Stomach smooth muscle (tissue), 2 donors: ENCODE results near the gene SUPT16H.
A peak's percentile ranks its signal among the peaks of the same experiment; 100 is the strongest.
"Not testable (repeated sequence)": the region's sequence is repeated elsewhere in the genome, so short reads cannot be mapped to it uniquely, and the experiment has no call there.

Experiments used
- H3K27ac ChIP-seq: one replicate; pipeline ENCODE4 v1.7.0; 2013; ENCODE audit warnings: mild to moderate bottlenecking, low read length, inconsistent platforms
- H3K27me3 ChIP-seq, 2 donors: one replicate each; pipeline ENCODE4 v1.7.0; 2013; ENCODE audit warnings: low read length in 2 of 2; ENCODE audit not compliant: insufficient read depth in 2 of 2, control insufficient read depth in 1 of 2
- H3K36me3 ChIP-seq, 2 donors: one replicate each; pipeline ENCODE4 v1.7.0; 2013; ENCODE audit warnings: low read length in 2 of 2; ENCODE audit not compliant: control insufficient read depth in 2 of 2, insufficient read depth in 2 of 2
- H3K4me1 ChIP-seq: one replicate; pipeline ENCODE4 v1.7.0; 2013; ENCODE audit warnings: low read length; ENCODE audit not compliant: control insufficient read depth, insufficient read depth
- H3K4me3 ChIP-seq, 2 donors: one replicate each; pipeline ENCODE4 v1.7.0; 2013; ENCODE audit warnings: low read length in 2 of 2
- H3K9ac ChIP-seq, 2 donors: one replicate each; pipeline ENCODE4 v1.7.0; 2013; ENCODE audit warnings: low read length in 2 of 2, mild to moderate bottlenecking in 1 of 2
- H3K9me3 ChIP-seq, 2 donors: one replicate each; pipeline ENCODE4 v1.7.0; 2013; ENCODE audit warnings: low read length in 2 of 2; ENCODE audit not compliant: control insufficient read depth in 2 of 2
- donor health status: healthy.
- donor health status: Pancreatic carcinoma.

Gene SUPT16H

GRCh38 chr14:21398901-21399300 lies 15.1 kb upstream of the SUPT16H start:
- Histone ChIP-seq H3K27me3 (no peaks in the 10 kb centered on the region), H3K9me3 (no peaks in the 10 kb centered on the region), H3K9ac (no peak overlapping the region), H3K4me1 (no peaks in the 10 kb centered on the region), H3K36me3 (peaks cover 79 to 80% of the 10 kb centered on the region in 2 donors), H3K4me3 (no peak overlapping the region), H3K27ac (no peak overlapping the region)

GRCh38 chr14:21395450-21395849 lies 11.6 kb upstream of the SUPT16H start:
- no peaks in the 10 kb centered on the region for H3K9me3 ChIP-seq
- no peak overlapping the region for H3K27ac ChIP-seq
- H3K4me1 ChIP-seq: no peaks in the 10 kb centered on the region
- no peaks in the 10 kb centered on the region for H3K27me3 ChIP-seq
- peaks cover 74 to 82% of the 10 kb centered on the region in 2 donors for H3K36me3 ChIP-seq
- no peak overlapping the region for H3K9ac ChIP-seq
- H3K4me3 ChIP-seq: no peak overlapping the region

GRCh38 chr14:21385188-21385904 lies 1.5 kb upstream of the SUPT16H start:
- Histone ChIP-seq H3K4me3 (no peak overlapping the region), H3K27me3 (no peaks in the 10 kb centered on the region), H3K27ac (peak overlapping the region; percentile 91), H3K36me3 (peaks cover 8 to 19% of the 10 kb centered on the region in 2 donors), H3K9ac (no peak overlapping the region), H3K4me1 (peaks cover 12% of the 10 kb centered on the region), H3K9me3 (no peaks in the 10 kb centered on the region)

GRCh38 chr14:21384494-21384851 lies 654 bp upstream of the SUPT16H start:
- Histone ChIP-seq H3K9me3 (no peaks in the 10 kb centered on the region), H3K4me1 (peaks cover 12% of the 10 kb centered on the region), H3K9ac (peak overlapping the region; percentile 93 to 97), H3K27me3 (no peaks in the 10 kb centered on the region), H3K4me3 (peak overlapping the region; percentile 86 to 98), H3K27ac (peak overlapping the region; percentile 91), H3K36me3 (peaks cover 8 to 13% of the 10 kb centered on the region in 2 donors)

GRCh38 chr14:21382886-21383847 lies 652 bp downstream of the SUPT16H start:
- H3K9me3 ChIP-seq: no peaks in the 10 kb centered on the region
- H3K9ac ChIP-seq: peak overlapping the region; percentile 93 to 97
- peak overlapping the region; percentile 91 for H3K27ac ChIP-seq
- H3K36me3 ChIP-seq: peaks cover 8 to 9% of the 10 kb centered on the region in 2 donors
- no peaks in the 10 kb centered on the region for H3K27me3 ChIP-seq
- H3K4me3 ChIP-seq: peak overlapping the region; percentile 86 to 98
- H3K4me1 ChIP-seq: peaks cover 12% of the 10 kb centered on the region

GRCh38 chr14:21382095-21382494 lies 1.7 kb downstream of the SUPT16H start:
- Histone ChIP-seq H3K4me3 (no peak overlapping the region), H3K9me3 (no peaks in the 10 kb centered on the region), H3K9ac (no peak overlapping the region), H3K4me1 (peaks cover 12% of the 10 kb centered on the region), H3K36me3 (peaks cover 7 to 8% of the 10 kb centered on the region in 2 donors), H3K27ac (no peak overlapping the region), H3K27me3 (no peaks in the 10 kb centered on the region)

- Histone ChIP-seq H3K4me3 (no peak overlapping the region), H3K27ac (no peak overlapping the region), H3K27me3 (no peaks in the 10 kb centered on the region), H3K9ac (no peak overlapping the region), H3K4me1 (peaks cover 8% of the 10 kb centered on the region), H3K36me3 (no peaks in the 10 kb centered on the region), H3K9me3 (no peaks in the 10 kb centered on the region)
These were observed 4.5 kb downstream of the SUPT16H start for GRCh38 chr14:21379338-21379737.

GRCh38 chr14:21373980-21374379 lies 9.8 kb downstream of the SUPT16H start:
- Histone ChIP-seq H3K27ac (no peak overlapping the region), H3K27me3 (no peaks in the 10 kb centered on the region), H3K36me3 (peaks cover 9 to 20% of the 10 kb centered on the region in 2 donors), H3K9me3 (no peaks in the 10 kb centered on the region), H3K4me3 (no peak overlapping the region), H3K9ac (no peak overlapping the region), H3K4me1 (no peaks in the 10 kb centered on the region)

GRCh38 chr14:21372814-21373213 lies 11.0 kb downstream of the SUPT16H start:
- H3K9ac ChIP-seq, H3K4me1 ChIP-seq, H3K4me3 ChIP-seq, H3K9me3 ChIP-seq, H3K27me3 ChIP-seq, H3K27ac ChIP-seq: not testable (repeated sequence)
- H3K36me3 ChIP-seq: peaks cover 20 to 31% of the 10 kb centered on the region in 2 donors

GRCh38 chr14:21369949-21370679 lies 13.7 kb downstream of the SUPT16H start:
- Histone ChIP-seq H3K36me3 (peaks cover 37 to 50% of the 10 kb centered on the region in 2 donors), H3K27me3 (no peaks in the 10 kb centered on the region), H3K9ac (no peak overlapping the region)

More at GRCh38 chr14:21369949-21370679, 13.7 kb downstream of the SUPT16H start:
- Histone ChIP-seq H3K27ac (no peak overlapping the region), H3K4me1 (no peaks in the 10 kb centered on the region), H3K9me3 (no peaks in the 10 kb centered on the region), H3K4me3 (no peak overlapping the region)
